Thyroid gland (tissue), 4 donors: ENCODE measurements around the gene SLC6A1.

Experiments
- POLR2A ChIP-seq, 2 donors: fragments of 450-650 bp; IDR thresholded peaks; one replicate each; pipeline ENCODE4 v1.6.1; 2017; ENCODE audit warnings: antibody characterized with exemption in 2 of 2, mild to moderate bottlenecking in 2 of 2, moderate library complexity in 1 of 2
- TF ChIP-seq, protein P1 (sequence below), 6 experiments: fragments of 200-600 bp in 3 of 6; fragments of 450-650 bp in 3 of 6; sonication (generic) in 3 of 6; IDR thresholded peaks; one replicate each; pipeline ENCODE4 v1.5.1; 2016 to 2019; ENCODE audit warnings: antibody characterized with exemption in 6 of 6, mild to moderate bottlenecking in 2 of 6, inconsistent platforms in 1 of 6, moderate library complexity in 1 of 6

DNA sequence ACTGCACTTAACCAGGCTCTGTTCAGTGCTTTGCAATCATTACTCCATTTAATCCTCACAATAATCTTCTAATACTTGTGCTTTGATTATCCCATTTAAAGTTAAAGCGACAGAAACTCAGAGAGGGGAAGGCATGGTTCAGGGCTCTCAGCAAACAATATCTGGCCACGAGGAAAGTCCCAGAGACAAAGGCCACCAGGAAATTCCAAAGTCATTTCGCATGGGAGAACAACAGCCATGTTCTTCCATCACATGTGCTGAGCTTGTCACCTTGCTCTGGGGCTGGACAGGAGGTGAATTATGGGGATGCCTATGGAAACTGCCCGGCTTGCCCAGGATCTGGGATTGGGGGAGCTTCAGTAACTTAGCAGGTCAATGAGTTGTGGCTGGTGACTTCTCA, 95.5 kb downstream of the SLC6A1 start:
- TF ChIP-seq POLR2A (IDR thresholded peaks at IDR 0.05): no peak
- TF ChIP-seq, protein P1, sequence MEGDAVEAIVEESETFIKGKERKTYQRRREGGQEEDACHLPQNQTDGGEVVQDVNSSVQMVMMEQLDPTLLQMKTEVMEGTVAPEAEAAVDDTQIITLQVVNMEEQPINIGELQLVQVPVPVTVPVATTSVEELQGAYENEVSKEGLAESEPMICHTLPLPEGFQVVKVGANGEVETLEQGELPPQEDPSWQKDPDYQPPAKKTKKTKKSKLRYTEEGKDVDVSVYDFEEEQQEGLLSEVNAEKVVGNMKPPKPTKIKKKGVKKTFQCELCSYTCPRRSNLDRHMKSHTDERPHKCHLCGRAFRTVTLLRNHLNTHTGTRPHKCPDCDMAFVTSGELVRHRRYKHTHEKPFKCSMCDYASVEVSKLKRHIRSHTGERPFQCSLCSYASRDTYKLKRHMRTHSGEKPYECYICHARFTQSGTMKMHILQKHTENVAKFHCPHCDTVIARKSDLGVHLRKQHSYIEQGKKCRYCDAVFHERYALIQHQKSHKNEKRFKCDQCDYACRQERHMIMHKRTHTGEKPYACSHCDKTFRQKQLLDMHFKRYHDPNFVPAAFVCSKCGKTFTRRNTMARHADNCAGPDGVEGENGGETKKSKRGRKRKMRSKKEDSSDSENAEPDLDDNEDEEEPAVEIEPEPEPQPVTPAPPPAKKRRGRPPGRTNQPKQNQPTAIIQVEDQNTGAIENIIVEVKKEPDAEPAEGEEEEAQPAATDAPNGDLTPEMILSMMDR (IDR thresholded peaks at IDR 0.05): no peak
